IMR-90 (cell line): ENCODE data around the gene MTPN. TPM values are rescaled to one million over a fixed set of nuclear protein-coding genes. Genes with fewer than 3 reads are reported as not detected.

Source experiments
- ATAC-seq: fragments of 200-7000 bp; cut with Tn5 transposase; 2 replicates; pipeline ENCODE4 v1.9.1; 2020; ENCODE audit warnings: low read depth, mild to moderate bottlenecking, moderate library complexity
- BruUV-seq: library from RNA; stranded (reverse); fragments of 400-500 nt; replicated peaks from 2 replicates; lab custom pipeline; 2021; lab: Mats Ljungman, UMichigan
- CTCF ChIA-PET: fragments of 300-600 bp; formaldehyde crosslinking; extraction: SDS; loops from one replicate; lab custom pipeline; 2021; ENCODE audit warnings: antibody characterized with exemption; lab: Yijun Ruan, JAX
- POLR2A ChIA-PET: fragments of 300-600 bp; sonication (Branson Sonifier 250); formaldehyde crosslinking; loops from one replicate; lab custom pipeline; 2022; ENCODE audit warnings: antibody characterized with exemption; ENCODE audit not compliant: unreplicated experiment; lab: Charles Lee
- DNase-seq: peaks from one replicate; pipeline ENCODE4 v3.0.0; 2013
- H2AFZ ChIP-seq: replicated peaks from 2 replicates; pipeline ENCODE3; 2013; ENCODE audit warnings: low read length, mild to moderate bottlenecking; ENCODE audit not compliant: poor library complexity
- H2AK5ac ChIP-seq: 2 replicates; pipeline ENCODE4 v1.6.1; 2013; ENCODE audit warnings: low read depth, low read length, inconsistent platforms
- H2AK9ac ChIP-seq: replicated peaks from 2 replicates; pipeline ENCODE3; 2013; ENCODE audit warnings: mild to moderate bottlenecking, low read depth, low read length, moderate library complexity; ENCODE audit not compliant: poor library complexity
- H2BK120ac ChIP-seq: 2 replicates; pipeline ENCODE4 v1.6.1; 2013; ENCODE audit warnings: low read depth, low read length, inconsistent platforms
- H2BK15ac ChIP-seq: 3 replicates; pipeline ENCODE4 v1.6.1; 2013; ENCODE audit warnings: low read depth, low read length, inconsistent platforms
- H2BK20ac ChIP-seq: 2 replicates; pipeline ENCODE4 v1.6.1; 2013; ENCODE audit warnings: low read depth, mild to moderate bottlenecking, inconsistent platforms, low read length, moderate library complexity
- H2BK5ac ChIP-seq: 2 replicates; pipeline ENCODE4 v1.6.1; 2013; ENCODE audit warnings: mild to moderate bottlenecking, low read depth, low read length, inconsistent platforms; ENCODE audit not compliant: poor library complexity, severe bottlenecking
- H3K14ac ChIP-seq: replicated peaks from 2 replicates; pipeline ENCODE4 v1.6.1; 2013; ENCODE audit warnings: low read depth, low read length, inconsistent platforms
- H3K18ac ChIP-seq: 2 replicates; pipeline ENCODE4 v1.6.1; 2013; ENCODE audit warnings: low read depth, low read length, control low read depth
- H3K23ac ChIP-seq: 2 replicates; pipeline ENCODE4 v1.6.1; 2013; ENCODE audit warnings: low read depth, low read length, inconsistent platforms
- H3K27ac ChIP-seq: 2 replicates; pipeline ENCODE4 v1.5.1; 2013; ENCODE audit warnings: mild to moderate bottlenecking, control low read depth, low read length; ENCODE audit not compliant: insufficient read depth
- H3K27me3 ChIP-seq: 2 replicates; pipeline ENCODE4 v1.6.1; 2013; ENCODE audit warnings: low read length; ENCODE audit not compliant: control insufficient read depth, insufficient read depth
- H3K36me3 ChIP-seq: 2 replicates; pipeline ENCODE4 v1.6.1; 2013; ENCODE audit warnings: low read length, mixed read lengths; ENCODE audit not compliant: control insufficient read depth, insufficient read depth
- H3K4ac ChIP-seq: 2 replicates; pipeline ENCODE4 v1.6.1; 2013; ENCODE audit warnings: low read depth, low read length, inconsistent platforms
- H3K4me1 ChIP-seq: 2 replicates; pipeline ENCODE4 v1.6.1; 2013; ENCODE audit warnings: low read length, mixed read lengths; ENCODE audit not compliant: control insufficient read depth, insufficient read depth
- H3K4me2 ChIP-seq: 2 replicates; pipeline ENCODE4 v1.6.1; 2013; ENCODE audit warnings: low read depth, mild to moderate bottlenecking, control low read depth, low read length, moderate library complexity
- H3K4me3 ChIP-seq: 2 replicates; pipeline ENCODE4 v1.5.1; 2013; ENCODE audit warnings: low read depth, mild to moderate bottlenecking, control low read depth, low read length, moderate library complexity; ENCODE audit not compliant: insufficient read depth
- H3K56ac ChIP-seq: 2 replicates; pipeline ENCODE4 v1.6.1; 2013; ENCODE audit warnings: low read length, inconsistent platforms; ENCODE audit not compliant: insufficient read depth; ENCODE audit errors: extremely low read depth
- H3K79me1 ChIP-seq, 2 experiments: 2 replicates each; pipeline ENCODE4 v1.6.1; 2013; ENCODE audit warnings: low read length in 2 of 2, inconsistent platforms in 1 of 2, low read depth in 1 of 2
- H3K9ac ChIP-seq: 2 replicates; pipeline ENCODE4 v1.6.1; 2013; ENCODE audit warnings: low read depth, low read length, control low read depth
- H3K9me1 ChIP-seq: 2 replicates; pipeline ENCODE4 v1.6.1; 2013; ENCODE audit warnings: low read length, inconsistent platforms; ENCODE audit not compliant: insufficient read depth
- H3K9me3 ChIP-seq: 2 replicates; pipeline ENCODE4 v1.6.1; 2013; ENCODE audit warnings: low read length; ENCODE audit not compliant: control insufficient read depth, insufficient read depth
- H4K20me1 ChIP-seq: 2 replicates; pipeline ENCODE4 v1.6.1; 2013; ENCODE audit warnings: low read length, inconsistent platforms; ENCODE audit not compliant: insufficient read depth
- H4K5ac ChIP-seq: 2 replicates; pipeline ENCODE4 v1.6.1; 2013; ENCODE audit warnings: mild to moderate bottlenecking, low read depth, low read length, control low read depth
- H4K8ac ChIP-seq, 2 experiments: 2 replicates each; pipeline ENCODE4 v1.6.1; 2013; ENCODE audit warnings: low read depth in 2 of 2, low read length in 2 of 2, control low read depth in 1 of 2, inconsistent platforms in 1 of 2
- H4K91ac ChIP-seq: 2 replicates; pipeline ENCODE4 v1.6.1; 2013; ENCODE audit warnings: low read depth, low read length, inconsistent platforms; ENCODE audit not compliant: insufficient read depth
- BHLHE40 ChIP-seq: fragments of 150-350 bp; IDR thresholded peaks from 2 replicates; pipeline ENCODE4 v1.6.1; 2016; ENCODE audit warnings: mild to moderate bottlenecking, low read depth, low read length
- CEBPB ChIP-seq: IDR thresholded peaks from 2 replicates; pipeline ENCODE4 v1.6.1; 2012; ENCODE audit warnings: low read depth, low read length, improper control_type of control experiment
- CHD1 ChIP-seq: IDR thresholded peaks from 2 replicates; pipeline ENCODE4 v1.6.1; 2012; ENCODE audit warnings: low read depth, low read length, improper control_type of control experiment
- CTCF ChIP-seq: conservative IDR thresholded peaks from 2 replicates; pipeline ENCODE4 v1.5.1; 2012; ENCODE audit warnings: mild to moderate bottlenecking, low read depth, low read length, improper control_type of control experiment
- ELK1 ChIP-seq: fragments of 150-350 bp; IDR thresholded peaks from 2 replicates; pipeline ENCODE4 v1.6.1; 2016; ENCODE audit warnings: low read depth, mild to moderate bottlenecking, low read length, moderate library complexity, borderline replicate concordance
- FOS ChIP-seq: fragments of 150-350 bp; IDR thresholded peaks from 2 replicates; pipeline ENCODE4 v1.6.1; 2016; ENCODE audit warnings: low read depth, low read length
- MAFK ChIP-seq: IDR thresholded peaks from 2 replicates; pipeline ENCODE4 v1.6.1; 2012; ENCODE audit warnings: low read depth, low read length, improper control_type of control experiment
- MAZ ChIP-seq: IDR thresholded peaks from 2 replicates; pipeline ENCODE4 v1.6.1; 2012; ENCODE audit warnings: low read depth, mild to moderate bottlenecking, low read length, improper control_type of control experiment, moderate library complexity, borderline replicate concordance
- MXI1 ChIP-seq: IDR thresholded peaks from 2 replicates; pipeline ENCODE4 v1.6.1; 2012; ENCODE audit warnings: low read depth, mild to moderate bottlenecking, low read length, moderate library complexity, borderline replicate concordance
- NFE2L2 ChIP-seq: fragments of 150-350 bp; IDR thresholded peaks from 2 replicates; pipeline ENCODE4 v1.6.1; 2016; ENCODE audit warnings: low read depth, mild to moderate bottlenecking, low read length
- POLR2A ChIP-seq: IDR thresholded peaks from 2 replicates; pipeline ENCODE4 v1.6.1; 2012; ENCODE audit warnings: mild to moderate bottlenecking, low read depth, low read length
- RAD21 ChIP-seq: IDR thresholded peaks from 2 replicates; pipeline ENCODE4 v1.6.1; 2012; ENCODE audit warnings: low read length, improper control_type of control experiment
- RCOR1 ChIP-seq: IDR thresholded peaks from 2 replicates; pipeline ENCODE4 v1.6.1; 2012; ENCODE audit warnings: mild to moderate bottlenecking, low read length, improper control_type of control experiment; ENCODE audit not compliant: insufficient replicate concordance
- RFX5 ChIP-seq: IDR thresholded peaks from 2 replicates; pipeline ENCODE4 v1.8.0; 2012; ENCODE audit warnings: low read depth, mild to moderate bottlenecking, low read length, moderate library complexity
- SMC3 ChIP-seq: fragments of 150-350 bp; IDR thresholded peaks from 2 replicates; pipeline ENCODE4 v1.6.1; 2016; ENCODE audit warnings: low read depth, mild to moderate bottlenecking, antibody characterized with exemption, low read length, moderate library complexity
- USF2 ChIP-seq: fragments of 150-350 bp; IDR thresholded peaks from 2 replicates; pipeline ENCODE4 v1.6.1; 2017; ENCODE audit warnings: mild to moderate bottlenecking, antibody characterized with exemption, low read length, low read depth
- WGBS, 2 experiments: methylation state at CpG; one replicate each; pipeline versions ENCODE4 v1.1.5 to v1.1.7; 2013; ENCODE audit warnings: missing lambda C conversion rate in 2 of 2; ENCODE audit not compliant: insufficient read length in 1 of 2; ENCODE audit errors: extremely low coverage in 2 of 2; 5-methylcytosine and 5-hydroxymethylcytosine counted together
- dilution Hi-C: fragments of 300-500 bp; cut with HindIII; formaldehyde crosslinking; loops from one replicate; pipeline ENCODE4 v1.14.3; 2018; ENCODE audit warnings: low sequenced_read_pairs; ENCODE audit not compliant: unreplicated experiment
- in situ Hi-C: fragments of 300-500 bp; cut with MboI; formaldehyde crosslinking; loops from 3 replicates; pipeline ENCODE4 v1.14.3; 2019; ENCODE audit warnings: low sequenced_read_pairs, inconsistent platforms, mixed read lengths
- intact Hi-C: fragments of 100-400 bp; cut with micrococcal nuclease; formaldehyde crosslinking; loops from 2 replicates; pipeline ENCODE4 v1.10.0; 2022
- polyA plus RNA-seq, 3 experiments: library from polyadenylated mRNA; depleted of rRNA; stranded (reverse); fragments of >200 nt; gene quantifications; 2 replicates each; pipeline ENCODE4 v1.2.3, GENCODE V29; 2012; ENCODE audit warnings: low replicate concordance in 1 of 3
- total RNA-seq: library from RNA; depleted of rRNA; stranded (reverse); fragments of >200 nt; gene quantifications from 2 replicates; pipeline ENCODE4 v1.2.3, GENCODE V29; 2012

The MTPN gene
- total and polyA plus RNA-seq, 2 of the 4 experiments (the other 2 are of a cell fraction) = 58.8 to 94.4 TPM

GRCh38 chr7:136016649-136017395, 39.7 kb upstream of the MTPN start:
- Histone ChIP-seq H4K5ac (no peak overlapping the region), H3K4me2 (no peak overlapping the region), H4K8ac (no peak overlapping the region), H3K9me3 (no peaks in the 10 kb centered on the region), H2AK5ac (no peak overlapping the region), H4K20me1 (no peaks in the 10 kb centered on the region), H3K4me3 (no peak overlapping the region), H2AFZ (no peak overlapping the region), H2BK20ac (no peak overlapping the region), H3K18ac (no peak overlapping the region), H3K9ac (no peak overlapping the region), H3K4me1 (no peaks in the 10 kb centered on the region), H2BK15ac (no peak overlapping the region), H3K27me3 (peaks cover 4% of the 10 kb centered on the region; the same call in 1 of the 2 replicates), H3K9me1 (no peaks in the 10 kb centered on the region), H3K14ac (no peak overlapping the region), H2AK9ac (no peak overlapping the region), H2BK120ac (no peak overlapping the region), H3K23ac (no peak overlapping the region), H3K4ac (no peak overlapping the region), H3K79me1 (no peaks in the 10 kb centered on the region), H4K91ac (no peak overlapping the region), H3K27ac (no peak overlapping the region), H3K56ac (no peak overlapping the region), H3K36me3 (no peaks in the 10 kb centered on the region), H2BK5ac (no peak overlapping the region)
- ChIA-PET POLR2A (no interaction called here), CTCF (no interaction called here)
- in situ Hi-C loops = loop anchor here (25.0 kb wide), 1 partner anchor 755 kb away; no protein-coding TSS in a partner anchor
- intact Hi-C loops = no loop called here
- dilution Hi-C loops = no loop called here
- ATAC-seq = no peak
- BruUV-seq = no TSS peak
- no CpG with 5 or more reads among the region's 5 CpGs for WGBS, 2 experiments
- TF ChIP-seq NFE2L2 (no peak), RCOR1 (no peak), POLR2A (no peak), USF2 (no peak), CTCF (no peak), MAZ (no peak), MAFK (no peak), RAD21 (no peak), CEBPB (no peak), CHD1 (no peak), MXI1 (no peak), RFX5 (no peak), FOS (no peak), ELK1 (no peak), BHLHE40 (no peak), SMC3 (no peak)
- DNase-seq = no peak
